Upper lobe of left lung (tissue), 4 donors: ENCODE data around the gene AP5Z1.

Experiments
- POLR2AphosphoS5 ChIP-seq, 2 donors: sonication (generic); formaldehyde crosslinking; IDR thresholded peaks; one replicate each; pipeline ENCODE4 v1.5.1; 2017; ENCODE audit warnings: antibody characterized with exemption in 2 of 2
- TF ChIP-seq, protein P1 (sequence below), 6 experiments: fragments of 450-650 bp in 4 of 6; fragments of 200-600 bp in 2 of 6; sonication (generic) in 2 of 6; IDR thresholded peaks; one replicate each; pipeline ENCODE4 v1.5.1; 2016 to 2019; ENCODE audit warnings: antibody characterized with exemption in 6 of 6

DNA sequence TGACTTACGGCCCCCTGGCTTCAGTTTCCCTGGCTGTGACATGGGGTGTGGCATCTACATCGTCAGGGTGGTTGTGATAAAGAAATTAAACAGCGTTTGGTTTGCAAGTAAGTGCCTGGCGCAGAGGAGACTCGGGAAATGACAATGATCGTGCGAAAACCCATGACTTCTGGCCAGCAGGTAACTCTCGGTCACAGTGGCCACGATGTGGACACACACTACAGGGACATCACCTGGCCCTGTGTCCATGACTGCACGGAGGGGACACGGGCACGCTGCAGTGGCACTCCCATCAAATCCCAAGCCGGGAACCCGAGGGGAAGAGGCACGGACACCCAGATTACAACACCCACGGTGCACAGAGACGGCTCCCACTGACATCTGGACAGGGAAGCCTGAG lies 57.8 kb downstream of the AP5Z1 start:
- TF ChIP-seq POLR2AphosphoS5 (IDR thresholded peaks at IDR 0.05) = no peak
- TF ChIP-seq, protein P1, sequence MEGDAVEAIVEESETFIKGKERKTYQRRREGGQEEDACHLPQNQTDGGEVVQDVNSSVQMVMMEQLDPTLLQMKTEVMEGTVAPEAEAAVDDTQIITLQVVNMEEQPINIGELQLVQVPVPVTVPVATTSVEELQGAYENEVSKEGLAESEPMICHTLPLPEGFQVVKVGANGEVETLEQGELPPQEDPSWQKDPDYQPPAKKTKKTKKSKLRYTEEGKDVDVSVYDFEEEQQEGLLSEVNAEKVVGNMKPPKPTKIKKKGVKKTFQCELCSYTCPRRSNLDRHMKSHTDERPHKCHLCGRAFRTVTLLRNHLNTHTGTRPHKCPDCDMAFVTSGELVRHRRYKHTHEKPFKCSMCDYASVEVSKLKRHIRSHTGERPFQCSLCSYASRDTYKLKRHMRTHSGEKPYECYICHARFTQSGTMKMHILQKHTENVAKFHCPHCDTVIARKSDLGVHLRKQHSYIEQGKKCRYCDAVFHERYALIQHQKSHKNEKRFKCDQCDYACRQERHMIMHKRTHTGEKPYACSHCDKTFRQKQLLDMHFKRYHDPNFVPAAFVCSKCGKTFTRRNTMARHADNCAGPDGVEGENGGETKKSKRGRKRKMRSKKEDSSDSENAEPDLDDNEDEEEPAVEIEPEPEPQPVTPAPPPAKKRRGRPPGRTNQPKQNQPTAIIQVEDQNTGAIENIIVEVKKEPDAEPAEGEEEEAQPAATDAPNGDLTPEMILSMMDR (IDR thresholded peaks at IDR 0.05) = no peak
